ENCODE measurements around the gene FTO.

GRCh38 chr16:54140788-54141136 is 436.8 kb downstream of the FTO start:
- TF ChIP-seq, protein P1, sequence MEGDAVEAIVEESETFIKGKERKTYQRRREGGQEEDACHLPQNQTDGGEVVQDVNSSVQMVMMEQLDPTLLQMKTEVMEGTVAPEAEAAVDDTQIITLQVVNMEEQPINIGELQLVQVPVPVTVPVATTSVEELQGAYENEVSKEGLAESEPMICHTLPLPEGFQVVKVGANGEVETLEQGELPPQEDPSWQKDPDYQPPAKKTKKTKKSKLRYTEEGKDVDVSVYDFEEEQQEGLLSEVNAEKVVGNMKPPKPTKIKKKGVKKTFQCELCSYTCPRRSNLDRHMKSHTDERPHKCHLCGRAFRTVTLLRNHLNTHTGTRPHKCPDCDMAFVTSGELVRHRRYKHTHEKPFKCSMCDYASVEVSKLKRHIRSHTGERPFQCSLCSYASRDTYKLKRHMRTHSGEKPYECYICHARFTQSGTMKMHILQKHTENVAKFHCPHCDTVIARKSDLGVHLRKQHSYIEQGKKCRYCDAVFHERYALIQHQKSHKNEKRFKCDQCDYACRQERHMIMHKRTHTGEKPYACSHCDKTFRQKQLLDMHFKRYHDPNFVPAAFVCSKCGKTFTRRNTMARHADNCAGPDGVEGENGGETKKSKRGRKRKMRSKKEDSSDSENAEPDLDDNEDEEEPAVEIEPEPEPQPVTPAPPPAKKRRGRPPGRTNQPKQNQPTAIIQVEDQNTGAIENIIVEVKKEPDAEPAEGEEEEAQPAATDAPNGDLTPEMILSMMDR (IDR thresholded peaks at IDR 0.05; ENCODE audit: low read length), result no peak
- TF ChIP-seq EZH2 (optimal IDR thresholded peaks at IDR 0.05; ENCODE audit: low read depth, low read length) (no peak), EZH2phosphoT487 (IDR thresholded peaks at IDR 0.05; ENCODE audit: low read length) (no peak)
